Tongue (tissue), 3 donors: Measurements from ENCODE around the gene PRDM2. TPM values are rescaled to one million over a fixed set of nuclear protein-coding genes. Genes with fewer than 3 reads are reported as not detected.

Experiments used
- DNase-seq: peaks from one replicate; pipeline ENCODE4 v3.0.0-alpha.2; 2015
- small RNA-seq: library from RNA; depleted of rRNA; stranded (forward); fragments of <200 nt; gene quantifications from one replicate; pipeline ENCODE3, GENCODE V24; 2014; ENCODE audit warnings: low replicate concordance
- total RNA-seq: library from RNA; depleted of rRNA; stranded (reverse); fragments of >200 nt; gene quantifications from one replicate; pipeline ENCODE4 v1.2.3, GENCODE V29; 2014

Gene PRDM2
- total RNA-seq, 1 donor from 2014 or later, result 29.5 TPM

GRCh38 chr1:13865851-13866250 is 165.9 kb downstream of the PRDM2 start:
- peak; percentile 12 for DNase-seq

GRCh38 chr1:13867603-13868002 is 167.6 kb downstream of the PRDM2 start:
- no peak for DNase-seq

- DNase-seq, result no peak
These were observed 169.3 kb downstream of the PRDM2 start for GRCh38 chr1:13869172-13869797.

- DNase-seq, result no peak
These were observed 171.4 kb downstream of the PRDM2 start for GRCh38 chr1:13871413-13871812.

- no peak for DNase-seq
These were observed 171.9 kb downstream of the PRDM2 start for GRCh38 chr1:13871886-13872285.

- DNase-seq, result no peak
These were observed 173.0 kb downstream of the PRDM2 start for GRCh38 chr1:13873032-13873431.

Small RNA genes lying within 50 kb of the gene (small RNA-seq; reads per million reads assigned to genes)
- gene RF00564, result not detected

Other genes starting within 250 kb of the PRDM2 start
- gene LRRC38, start 186.2 kb upstream of the PRDM2 start, total RNA-seq, result 14.0 TPM
- gene PDPN, start 116.4 kb upstream of the PRDM2 start, total RNA-seq, result 10.5 TPM